SK-N-SH (cell line): ENCODE data around the gene LNX2. TPM values are rescaled to one million over a fixed set of nuclear protein-coding genes. Genes with fewer than 3 reads are reported as not detected.

Experiments
- CTCF ChIA-PET: fragments of 300-600, 350-600 bp; formaldehyde crosslinking; extraction: SDS; loops from one replicate; lab custom pipeline; 2021; lab: Yijun Ruan, JAX
- POLR2A ChIA-PET: fragments of 350-600 bp; sonication (Branson Sonifier 250); formaldehyde crosslinking; extraction: SDS; loops from one replicate; lab custom pipeline; 2020; ENCODE audit warnings: antibody characterized with exemption, inconsistent platforms; lab: Yijun Ruan, JAX
- DNase-seq: peaks from one replicate; pipeline ENCODE4 v3.0.0; 2012
- H2AFZ ChIP-seq: fragments of 200-600 bp; sonication (generic); 2 replicates; pipeline ENCODE4 v1.8.1; 2016; ENCODE audit warnings: antibody characterized with exemption, mild to moderate bottlenecking, low read depth
- H3F3A ChIP-seq: fragments of 200-600 bp; sonication (generic); replicated peaks from 2 replicates; pipeline ENCODE3; 2016; ENCODE audit warnings: antibody characterized with exemption, mild to moderate bottlenecking; ENCODE audit not compliant: insufficient read depth
- H3K27ac ChIP-seq, 2 experiments: fragments of 200-500 bp in 1 of 2; fragments of 200-600 bp in 1 of 2; sonication (Bioruptor generic) in 1 of 2; sonication (generic), shearing (Covaris generic) in 1 of 2; 2 replicates each; pipeline versions ENCODE4 v1.5.1 to v1.6.1; 2014 to 2016; ENCODE audit warnings: low read depth in 2 of 2, inconsistent platforms in 1 of 2, low read length in 1 of 2, mild to moderate bottlenecking in 1 of 2, mixed read lengths in 1 of 2
- H3K27me3 ChIP-seq: fragments of 200-600 bp; sonication (generic), shearing (Covaris generic); 2 replicates; pipeline ENCODE4 v1.6.1; 2016; ENCODE audit warnings: mixed run types; ENCODE audit not compliant: insufficient read depth
- H3K36me3 ChIP-seq, 2 experiments: fragments of 200-500 bp in 1 of 2; fragments of 200-600 bp in 1 of 2; sonication (Bioruptor generic) in 1 of 2; sonication (generic) in 1 of 2; replicated peaks in 1 of 2; 2 replicates each; pipeline versions ENCODE3 to v1.5.1; 2014 to 2016; ENCODE audit warnings: low read length in 1 of 2, mild to moderate bottlenecking in 1 of 2; ENCODE audit not compliant: insufficient read depth in 2 of 2, control insufficient read depth in 1 of 2
- H3K4me1 ChIP-seq, 2 experiments: fragments of 200-500 bp in 1 of 2; fragments of 200-600 bp in 1 of 2; sonication (Bioruptor generic) in 1 of 2; sonication (generic), shearing (Covaris generic) in 1 of 2; 2 replicates each; pipeline versions ENCODE4 v1.5.1 to v1.6.1; 2014 to 2016; ENCODE audit warnings: low read depth in 1 of 2, low read length in 1 of 2, mixed run types in 1 of 2; ENCODE audit not compliant: insufficient read depth in 2 of 2, control insufficient read depth in 1 of 2
- H3K4me2 ChIP-seq: fragments of 200-600 bp; sonication (generic), shearing (Covaris generic); 2 replicates; pipeline ENCODE4 v1.6.1; 2017; ENCODE audit warnings: mixed run types
- H3K4me3 ChIP-seq, 2 experiments: fragments of 200-500 bp in 1 of 2; fragments of 200-600 bp in 1 of 2; sonication (Bioruptor generic) in 1 of 2; sonication (generic), shearing (Covaris generic) in 1 of 2; 2 replicates each; pipeline versions ENCODE4 v1.5.1 to v1.8.1; 2014 to 2016; ENCODE audit warnings: low read depth in 2 of 2, inconsistent platforms in 1 of 2, low read length in 1 of 2, mild to moderate bottlenecking in 1 of 2, mixed read lengths in 1 of 2, moderate library complexity in 1 of 2
- H3K79me2 ChIP-seq: fragments of 200-600 bp; sonication (generic); 2 replicates; pipeline ENCODE4 v1.8.1; 2017; ENCODE audit warnings: mild to moderate bottlenecking; ENCODE audit not compliant: insufficient read depth
- H3K9ac ChIP-seq: fragments of 200-600 bp; sonication (generic); 2 replicates; pipeline ENCODE4 v1.6.1; 2017; ENCODE audit warnings: mixed run types
- H3K9me2 ChIP-seq: fragments of 200-600 bp; sonication (generic); 2 replicates; pipeline ENCODE4 v1.6.1; 2017; ENCODE audit warnings: mixed run types
- H3K9me3 ChIP-seq: fragments of 200-600 bp; sonication (generic); 2 replicates; pipeline ENCODE4 v1.6.1; 2017; ENCODE audit warnings: mixed run types, mild to moderate bottlenecking, moderate library complexity
- H4K20me1 ChIP-seq: fragments of 200-600 bp; sonication (generic); 2 replicates; pipeline ENCODE4 v1.6.1; 2017; ENCODE audit warnings: mild to moderate bottlenecking, mixed run types; ENCODE audit not compliant: insufficient read depth
- CHD2 ChIP-seq: fragments of 150-350 bp; IDR thresholded peaks from 2 replicates; pipeline ENCODE4 v1.6.1; 2018; ENCODE audit warnings: low read length; ENCODE audit not compliant: partially characterized antibody
- CTCF ChIP-seq: fragments of 200-600 bp; sonication (generic); IDR thresholded peaks from 2 replicates; pipeline ENCODE4 v1.6.1; 2017; ENCODE audit warnings: antibody characterized with exemption, mild to moderate bottlenecking, moderate library complexity
- ELF1 ChIP-seq: IDR thresholded peaks from 2 replicates; pipeline ENCODE4 v1.4.0; 2012
- EP300 ChIP-seq, 2 experiments: IDR thresholded peaks; 2 replicates each; pipeline versions ENCODE4 v1.4.0 to v1.6.1; 2012; ENCODE audit warnings: borderline replicate concordance in 1 of 2, low read depth in 1 of 2, low read length in 1 of 2
- EZH2phosphoT487 ChIP-seq: fragments of 200-600 bp; sonication (generic); IDR thresholded peaks from 2 replicates; pipeline ENCODE4 v1.6.1; 2017; ENCODE audit warnings: low read depth, mixed run types, mild to moderate bottlenecking, antibody characterized with exemption, moderate library complexity, borderline replicate concordance
- FOXM1 ChIP-seq: IDR thresholded peaks from 2 replicates; pipeline ENCODE4 v1.4.0; 2012; ENCODE audit warnings: low read depth, mild to moderate bottlenecking
- GABPA ChIP-seq: IDR thresholded peaks from 2 replicates; pipeline ENCODE4 v1.4.0; 2012; ENCODE audit warnings: low read depth, mild to moderate bottlenecking
- JUND ChIP-seq: IDR thresholded peaks from 2 replicates; pipeline ENCODE4 v1.4.0; 2012
- NFIC ChIP-seq: IDR thresholded peaks from 2 replicates; pipeline ENCODE4 v1.4.0; 2012; ENCODE audit warnings: borderline replicate concordance
- PBX3 ChIP-seq: IDR thresholded peaks from 2 replicates; pipeline ENCODE4; 2012
- RAD21 ChIP-seq: IDR thresholded peaks from 2 replicates; pipeline ENCODE4 v1.6.1; 2012; ENCODE audit warnings: mild to moderate bottlenecking, low read length
- RCOR1 ChIP-seq: fragments of 150-350 bp; IDR thresholded peaks from 2 replicates; pipeline ENCODE4 v1.6.1; 2017; ENCODE audit warnings: antibody characterized with exemption, low read length
- REST ChIP-seq: IDR thresholded peaks from 2 replicates; pipeline ENCODE4 v1.6.1; 2012; ENCODE audit warnings: mild to moderate bottlenecking, low read depth, low read length, moderate library complexity
- RXRA ChIP-seq: IDR thresholded peaks from 2 replicates; pipeline ENCODE4 v1.4.0; 2012; ENCODE audit warnings: low read depth, mild to moderate bottlenecking, borderline replicate concordance
- SIN3A ChIP-seq: IDR thresholded peaks from 2 replicates; pipeline ENCODE4 v1.6.1; 2012; ENCODE audit warnings: low read depth, mild to moderate bottlenecking, low read length, moderate library complexity, borderline replicate concordance
- SMC3 ChIP-seq: IDR thresholded peaks from 2 replicates; pipeline ENCODE4 v1.6.1; 2012; ENCODE audit warnings: low read depth, low read length, improper control_type of control experiment
- TCF12 ChIP-seq: IDR thresholded peaks from 2 replicates; pipeline ENCODE4 v1.4.0; 2012
- TEAD4 ChIP-seq: IDR thresholded peaks from 2 replicates; pipeline ENCODE4 v1.4.0; 2012; ENCODE audit warnings: mild to moderate bottlenecking, borderline replicate concordance; ENCODE audit not compliant: insufficient read depth
- USF2 ChIP-seq: fragments of 150-350 bp; IDR thresholded peaks from 2 replicates; pipeline ENCODE4 v1.6.1; 2017; ENCODE audit warnings: antibody characterized with exemption, low read length, low read depth, borderline replicate concordance
- YY1 ChIP-seq: IDR thresholded peaks from 2 replicates; pipeline ENCODE4 v1.4.0; 2012; ENCODE audit warnings: low read depth, mild to moderate bottlenecking
- WGBS: methylation state at CpG from one replicate; pipeline ENCODE4 v1.1.6; 2017; ENCODE audit warnings: low lambda C conversion rate; 5-methylcytosine and 5-hydroxymethylcytosine counted together
- polyA plus RNA-seq, 3 experiments: library from polyadenylated mRNA; depleted of rRNA; stranded (reverse); fragments of >200 nt; gene quantifications; 2 replicates each; pipeline ENCODE4 v1.2.3, GENCODE V29; 2012

Gene LNX2
- polyA plus RNA-seq, 1 of the 3 experiments (the other 2 are of a cell fraction) = 3.7 TPM

DNA sequence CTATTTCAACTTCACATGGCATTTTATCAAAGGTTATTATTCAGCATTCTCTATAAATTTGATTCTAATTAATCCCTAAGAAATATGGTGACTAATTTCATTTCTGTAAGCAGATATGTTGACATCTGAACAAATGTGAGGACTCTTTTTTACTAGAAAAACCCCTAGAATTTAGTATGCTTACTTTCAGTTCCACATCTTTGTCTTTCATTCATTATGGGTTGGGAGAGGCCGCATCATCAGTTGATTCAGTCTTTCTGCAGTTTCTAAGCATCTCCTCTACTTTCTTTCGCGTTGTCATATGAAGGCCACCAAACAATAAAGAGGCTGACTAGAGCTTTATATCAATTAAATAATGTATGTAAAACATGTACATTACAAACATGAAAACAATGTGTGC is 114.5 kb downstream of the LNX2 start:
- Histone ChIP-seq H3K36me3 (no peaks in the 10 kb centered on the region), H3K27me3 (peaks cover 50% of the 10 kb centered on the region; the same call in 1 of the 2 replicates), H3K79me2 (no peaks in the 10 kb centered on the region), H4K20me1 (no peaks in the 10 kb centered on the region), H3K9me3 (no peaks in the 10 kb centered on the region), H3K4me1 (no peaks in the 10 kb centered on the region; a peak in 1 of 4 replicates), H2AFZ (no peak overlapping the region), H3K9me2 (no peaks in the 10 kb centered on the region), H3K9ac (no peak overlapping the region), H3K4me2 (no peak overlapping the region), H3K27ac (no peak overlapping the region), H3K4me3 (no peak overlapping the region)
- WGBS = 43% methylated on average over 3 of the region's 3 CpGs
- DNase-seq = no peak
- POLR2A ChIA-PET = no interaction called here
- TF ChIP-seq TCF12 (no peak), TEAD4 (no peak), CTCF (no peak), RXRA (no peak), YY1 (no peak), USF2 (no peak), EP300 (IDR thresholded peaks at IDR 0.05; ENCODE audit: borderline replicate concordance in 1 of 2, low read depth in 1 of 2, low read length in 1 of 2) (no peak), RCOR1 (no peak), CHD2 (no peak), SMC3 (no peak), GABPA (no peak), ELF1 (no peak), SIN3A (no peak), RAD21 (no peak), PBX3 (no peak), EZH2phosphoT487 (no peak), JUND (no peak), NFIC (no peak), REST (no peak), FOXM1 (no peak)
- TF ChIP-seq, all 33 proteins: peak for 0
- H3F3A ChIP-seq = no peaks in the 10 kb centered on the region
- CTCF ChIA-PET = no interaction called here
